ENCODE data around the gene DHDDS.

DHDDS gene

GRCh38 chr1:26418865-26419349, 13.2 kb upstream of the DHDDS start:
- DNase-seq = no peak

DNA sequence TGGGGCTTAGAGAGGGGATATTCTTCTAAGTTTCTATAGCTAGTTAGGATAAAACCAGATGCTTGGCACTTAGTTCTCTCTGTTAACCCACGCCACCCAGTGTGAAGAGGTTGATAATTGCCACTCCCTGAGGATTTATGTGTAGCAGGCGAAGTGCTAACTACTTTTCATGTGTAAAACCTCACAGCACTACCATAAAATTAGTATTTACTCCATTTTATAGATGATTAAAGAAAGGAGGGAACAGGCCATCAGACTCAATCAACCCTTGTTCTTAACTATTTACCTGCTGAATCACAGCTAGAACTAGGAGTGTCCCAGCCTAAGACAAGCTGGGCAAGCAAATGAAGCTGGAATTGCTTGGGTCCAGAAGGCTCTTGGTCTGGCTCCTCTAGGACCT, 12.6 kb upstream of the DHDDS start:
- no peak for DNase-seq

GRCh38 chr1:26429721-26430120, 2.4 kb upstream of the DHDDS start:
- no peak for DNase-seq

DNA sequence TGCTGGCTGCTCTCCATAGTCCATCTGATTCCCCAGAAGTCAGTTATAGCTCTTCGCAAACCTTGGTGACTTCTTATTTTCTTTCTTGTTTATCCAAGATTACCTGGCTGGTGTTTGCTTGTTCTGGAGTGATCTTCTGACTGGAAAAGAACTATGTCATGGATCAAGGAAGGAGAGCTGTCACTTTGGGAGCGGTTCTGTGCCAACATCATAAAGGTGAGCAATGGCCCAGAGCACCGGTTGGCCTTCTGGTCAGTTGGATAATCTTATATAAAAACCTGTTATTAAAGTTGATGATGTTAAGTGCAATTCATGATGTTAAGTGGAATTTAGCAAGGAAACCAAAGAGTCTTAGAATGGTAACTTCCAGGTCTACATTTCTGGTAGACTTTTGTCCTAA, 672 bp downstream of the DHDDS start:
- no peak for DNase-seq

DNA sequence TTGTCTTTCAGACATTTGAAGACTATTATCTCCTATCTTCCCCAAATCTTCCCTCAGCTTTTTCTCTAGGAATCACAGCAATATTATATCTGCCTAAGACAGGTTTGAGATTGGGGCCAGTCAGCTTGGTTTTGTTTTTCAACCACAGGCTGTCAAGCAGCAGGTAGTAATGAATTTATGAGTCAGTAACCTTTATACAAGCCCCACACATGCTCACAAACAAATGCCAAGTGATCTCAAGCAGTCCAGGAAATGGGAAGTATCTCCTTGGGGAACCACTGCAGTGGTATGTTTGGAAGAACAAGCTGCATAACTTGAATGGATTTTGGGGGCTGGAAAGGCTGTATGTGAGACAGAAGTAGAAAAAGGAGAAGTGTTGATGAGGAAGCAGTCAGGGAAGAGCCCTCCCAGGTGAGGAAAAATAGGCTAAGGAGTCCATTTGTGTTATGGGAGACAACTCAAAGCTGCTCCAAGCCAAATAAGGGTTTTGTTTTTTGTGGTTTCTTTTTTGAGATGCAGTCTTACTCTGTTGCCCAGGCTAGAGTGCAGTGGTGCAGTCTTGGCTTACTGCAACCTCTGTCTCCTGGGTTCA, 2.1 kb downstream of the DHDDS start:
- no peak for DNase-seq

- no peak for DNase-seq
These were observed 5.9 kb downstream of the DHDDS start for GRCh38 chr1:26438041-26438440.

DNA sequence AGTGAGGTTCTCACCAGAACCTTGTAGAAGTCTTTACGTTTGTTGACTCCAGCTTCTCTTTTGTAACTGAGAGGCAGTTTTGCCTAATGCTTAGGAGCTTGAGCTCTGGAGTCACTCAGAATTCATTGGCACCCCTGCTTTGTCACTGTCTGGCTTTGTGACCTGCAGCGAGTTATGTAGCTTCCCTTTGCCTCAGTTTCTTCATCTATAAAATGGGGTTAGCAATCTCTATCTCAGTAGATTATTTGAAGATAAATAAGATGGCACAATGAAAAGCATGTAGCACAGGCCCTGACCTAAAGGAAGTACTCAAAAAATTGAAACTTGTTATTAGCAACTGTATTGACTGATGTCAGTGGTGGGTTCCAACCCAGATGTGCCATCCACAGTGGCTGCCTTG, 8.1 kb downstream of the DHDDS start:
- no peak for DNase-seq

- DNase-seq = no peak
These were observed 17.7 kb downstream of the DHDDS start for GRCh38 chr1:26449868-26450267.

DNA sequence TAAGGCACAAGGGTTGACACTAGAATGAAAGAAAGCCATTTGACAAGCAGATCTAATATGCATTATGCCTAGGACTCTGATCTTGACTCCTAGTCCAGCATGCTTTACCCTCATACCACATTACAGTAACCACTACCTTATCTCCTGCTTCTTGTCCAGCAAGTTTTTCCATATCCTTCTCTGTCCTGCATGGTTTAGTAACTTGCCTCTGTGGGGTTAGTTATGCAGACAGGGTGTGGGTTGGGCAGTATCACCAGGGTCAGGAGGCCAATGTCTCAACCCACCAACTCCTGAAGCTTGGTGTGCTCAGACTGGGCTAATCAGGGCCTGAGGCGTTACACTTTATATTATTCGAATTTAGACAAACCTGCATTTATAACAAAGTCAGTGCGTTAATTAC, 18.8 kb downstream of the DHDDS start:
- no peak for DNase-seq

- no peak for DNase-seq
These were observed 20.5 kb downstream of the DHDDS start for GRCh38 chr1:26452459-26453183.

DNA sequence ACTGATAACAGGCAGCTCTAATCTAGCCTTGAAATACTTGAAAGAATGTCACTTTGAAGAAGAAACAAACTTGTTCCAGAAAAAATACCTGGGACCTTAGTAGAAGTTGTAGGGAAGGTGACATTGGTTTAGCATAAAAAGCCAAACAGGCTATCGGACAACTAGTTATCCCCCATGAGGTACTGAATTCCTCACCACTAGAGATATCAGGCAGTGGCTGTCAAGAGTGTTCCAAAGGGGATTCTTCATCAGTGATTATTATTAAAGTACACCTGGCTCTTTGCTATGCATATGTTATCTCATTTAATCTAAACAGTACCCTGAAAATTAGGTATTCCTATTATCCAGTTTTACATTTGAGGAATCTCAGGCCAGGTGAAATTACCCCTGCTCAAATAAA, 27.0 kb downstream of the DHDDS start:
- no peak for DNase-seq

- no peak for DNase-seq
These were observed 27.5 kb downstream of the DHDDS start for GRCh38 chr1:26459573-26460031.

- DNase-seq = no peak
These were observed 36.8 kb downstream of the DHDDS start for GRCh38 chr1:26468911-26469310.

DNA sequence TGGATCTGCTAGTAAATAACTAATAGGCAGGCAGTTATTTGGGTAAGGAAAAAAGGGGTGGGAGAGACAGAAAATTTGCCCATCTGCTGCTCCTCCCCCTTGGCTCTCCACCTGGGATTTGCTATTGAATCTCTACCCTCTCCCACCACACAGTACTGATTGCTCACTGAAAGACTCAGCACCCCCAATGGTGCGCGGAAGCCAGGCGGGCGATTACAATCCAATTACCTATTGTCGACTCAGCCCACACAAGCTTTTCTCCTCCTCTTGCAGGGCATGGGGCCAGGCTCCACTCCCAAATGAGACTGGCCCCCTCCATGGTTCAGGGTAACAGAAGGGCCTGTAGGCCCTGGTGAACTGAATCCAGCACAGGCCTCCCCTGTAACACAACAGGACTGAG, 37.4 kb downstream of the DHDDS start:
- no peak for DNase-seq

DNA sequence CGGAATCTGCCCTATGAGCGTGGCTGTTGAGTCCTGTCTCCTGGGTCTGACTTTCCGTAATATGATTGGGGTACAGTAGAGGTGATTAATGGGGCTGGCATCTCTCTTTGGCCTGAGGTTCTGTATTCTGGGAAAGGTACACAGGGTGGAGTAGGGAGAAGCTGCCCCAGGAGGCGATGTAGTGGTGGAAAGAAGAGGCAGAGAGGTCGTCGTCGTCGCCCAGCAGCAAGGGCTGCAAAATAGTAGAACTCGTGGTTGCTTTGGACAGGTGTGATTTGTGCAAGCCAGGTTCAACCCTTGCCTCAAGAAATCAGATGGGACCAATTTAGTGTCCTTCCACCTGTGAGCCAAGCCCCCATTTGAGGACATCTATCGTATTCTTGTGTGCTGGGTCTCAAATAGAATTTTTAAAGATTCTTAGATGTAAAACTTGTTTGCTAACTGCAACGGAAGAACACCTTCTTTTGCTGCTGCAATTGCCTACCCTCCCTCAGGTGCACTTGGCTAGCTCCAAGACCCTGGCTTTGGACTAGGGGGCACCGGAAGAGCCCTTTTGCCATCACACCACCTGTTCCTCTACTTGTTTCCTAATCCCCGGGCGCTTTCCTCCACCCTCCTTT, 38.9 kb downstream of the DHDDS start:
- no peak for DNase-seq

DNA sequence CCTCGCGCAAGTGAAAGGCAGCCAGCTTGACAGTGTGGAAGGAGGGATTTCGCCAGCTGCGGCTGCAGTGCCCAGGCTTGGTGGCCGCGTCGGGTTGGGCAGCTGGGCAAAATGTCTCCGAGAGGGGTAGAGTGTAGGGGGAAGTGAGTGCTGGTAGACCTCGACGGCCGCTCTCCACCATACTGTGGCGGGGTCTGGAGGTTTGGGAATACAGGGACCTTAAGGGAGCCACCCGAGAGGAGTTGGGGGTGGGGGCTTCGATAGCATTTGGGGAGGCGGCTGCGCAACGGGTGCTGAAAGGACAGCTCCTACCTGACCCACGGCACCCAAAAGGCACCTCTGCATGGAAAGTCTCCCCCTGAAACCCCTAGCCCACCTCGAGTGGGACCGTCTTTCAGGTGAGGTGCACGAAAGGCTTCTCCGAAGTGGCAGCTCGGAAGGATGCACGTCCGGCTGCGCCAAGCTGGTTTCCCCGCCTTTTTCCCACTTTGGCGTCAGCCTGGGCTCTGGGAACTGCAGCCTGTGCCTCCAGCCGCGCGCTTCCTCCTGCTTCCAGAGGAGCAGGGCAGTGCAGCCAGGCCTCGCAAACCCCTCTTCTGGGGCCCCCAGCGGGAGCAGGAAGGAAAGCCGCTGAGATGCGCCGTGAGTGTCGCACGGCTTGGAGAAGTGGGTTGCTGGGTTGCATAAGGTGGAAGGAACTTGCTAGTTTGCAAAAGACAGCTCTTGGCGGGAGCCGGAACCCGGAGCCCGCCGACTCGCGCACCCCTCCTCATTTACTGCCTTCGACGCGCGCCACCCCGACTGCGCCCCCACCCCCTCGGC, 39.6 kb downstream of the DHDDS start:
- peak in 1 of 2 donors; percentile 48 for DNase-seq

- DNase-seq = peak; percentile 92 to 93
These were observed 40.3 kb downstream of the DHDDS start, which contains the start of gene HMGN2 for GRCh38 chr1:26472320-26472900. TSS of gene HMGN2 (plus strand) at chr1:26472440. CDS start at chr1:26472613, 173 bp downstream.

DNA sequence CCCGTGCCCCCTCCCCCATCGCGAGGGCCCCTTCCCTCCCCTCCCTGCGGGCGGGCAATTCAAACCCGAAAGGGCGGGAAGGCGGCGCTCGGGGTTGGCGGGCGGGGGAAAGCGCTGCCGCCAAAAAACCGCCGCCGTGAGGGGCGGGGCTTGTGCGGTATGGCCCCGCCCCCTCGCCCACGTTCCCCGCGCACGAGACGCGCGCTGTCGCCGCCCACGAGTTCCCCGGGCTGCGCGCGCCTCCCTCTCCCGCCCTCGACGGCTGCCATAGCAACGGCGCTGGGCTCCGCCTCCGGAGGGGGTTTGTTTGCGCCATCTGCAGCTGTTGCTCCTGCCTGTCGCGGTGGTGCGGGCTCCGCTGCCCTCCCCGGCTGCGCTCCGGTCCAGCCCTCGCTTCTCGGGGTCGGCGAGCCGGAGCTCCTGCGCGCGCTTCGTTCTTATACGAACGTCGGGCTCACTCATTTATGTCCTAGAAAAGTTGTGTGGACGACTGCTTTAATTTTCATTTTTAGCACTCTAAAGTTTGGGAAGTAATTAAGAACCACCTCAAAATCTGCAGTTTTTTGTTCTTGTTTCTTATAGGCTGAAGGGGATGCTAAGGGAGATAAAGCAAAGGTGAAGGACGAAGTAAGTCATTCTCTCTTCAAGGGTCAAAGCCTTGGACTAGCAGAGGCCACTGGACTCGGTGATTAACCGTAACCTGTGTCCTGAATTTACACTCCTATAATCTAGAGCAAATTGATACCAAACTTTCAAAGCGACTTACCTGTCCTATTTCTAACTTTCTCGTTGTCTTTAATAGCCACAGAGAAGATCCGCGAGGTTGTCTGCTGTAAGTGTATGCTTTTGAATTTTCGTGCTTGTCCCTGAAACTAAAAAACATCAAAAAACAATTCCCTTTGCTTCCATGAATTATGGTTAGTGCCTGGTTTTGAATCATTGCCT, 41.1 kb downstream of the DHDDS start:
- DNase-seq = peak; percentile 94 to 96

GRCh38 chr1:26474818-26475217, 42.7 kb downstream of the DHDDS start:
- DNase-seq = no peak

- no peak for DNase-seq
These were observed 43.9 kb downstream of the DHDDS start for GRCh38 chr1:26475989-26476388.

DNA sequence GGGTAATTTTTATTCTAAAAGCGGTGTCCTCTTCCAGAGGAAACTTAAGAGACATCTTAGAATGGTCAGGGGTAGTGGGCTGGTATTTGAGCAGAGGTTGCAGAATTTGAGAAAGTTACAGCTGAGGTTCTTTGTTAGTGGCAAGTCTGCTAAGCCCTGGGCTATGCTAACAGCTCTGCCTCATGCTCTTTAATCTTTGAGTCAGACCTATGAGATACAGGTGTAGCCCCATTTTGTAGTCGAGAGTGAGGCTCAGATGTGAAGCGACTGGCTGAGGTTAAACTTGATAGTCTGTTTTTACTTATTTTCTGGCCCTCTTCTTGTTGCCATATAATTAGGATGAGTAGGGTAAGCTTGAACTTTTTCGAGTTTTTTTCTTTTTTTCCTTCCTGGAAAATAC, 44.8 kb downstream of the DHDDS start:
- no peak for DNase-seq

All from stimulated activated CD4-positive, alpha-beta T cell treated with anti-CD3 and anti-CD28 coated beads, Interleukin-2, amount 100 ng/mL, for 24 hours (primary cell).